H9 (cell line): ENCODE measurements around the gene PDE1C. TPM values are rescaled to one million over a fixed set of nuclear protein-coding genes. Genes with fewer than 3 reads are reported as not detected.

Source experiments
- DNase-seq: peaks from one replicate; pipeline ENCODE4 v3.0.0-alpha.2; 2017
- H2AFZ ChIP-seq: one replicate; pipeline ENCODE4 v1.6.1; 2013; ENCODE audit warnings: mild to moderate bottlenecking, low read length, control low read depth, moderate library complexity
- H2AK5ac ChIP-seq: 2 replicates; pipeline ENCODE4 v1.6.1; 2013; ENCODE audit warnings: low read length, control low read depth, mixed read lengths; ENCODE audit not compliant: insufficient read length
- H2BK120ac ChIP-seq: one replicate; pipeline ENCODE4 v1.6.1; 2013; ENCODE audit warnings: low read depth, mild to moderate bottlenecking, low read length, control low read depth, inconsistent platforms; ENCODE audit not compliant: poor library complexity, severe bottlenecking
- H2BK12ac ChIP-seq: 2 replicates; pipeline ENCODE4 v1.6.1; 2013; ENCODE audit warnings: low read length, control low read depth, mixed read lengths, low read depth; ENCODE audit not compliant: insufficient read length
- H2BK15ac ChIP-seq: 2 replicates; pipeline ENCODE4 v1.6.1; 2013; ENCODE audit warnings: low read depth, low read length, control low read depth
- H2BK20ac ChIP-seq: one replicate; pipeline ENCODE4 v1.6.1; 2013; ENCODE audit warnings: low read depth, mild to moderate bottlenecking, low read length, control low read depth, inconsistent platforms; ENCODE audit not compliant: poor library complexity, severe bottlenecking
- H2BK5ac ChIP-seq: 2 replicates; pipeline ENCODE4 v1.6.1; 2013; ENCODE audit warnings: low read length, control low read depth, mixed read lengths; ENCODE audit not compliant: insufficient read length
- H3K14ac ChIP-seq: 2 replicates; pipeline ENCODE4 v1.6.1; 2013; ENCODE audit warnings: low read length, control low read depth; ENCODE audit not compliant: insufficient read depth
- H3K18ac ChIP-seq: 2 replicates; pipeline ENCODE4 v1.6.1; 2013; ENCODE audit warnings: low read depth, mild to moderate bottlenecking, mixed read lengths, low read length, control low read depth; ENCODE audit not compliant: insufficient read length
- H3K23ac ChIP-seq: 2 replicates; pipeline ENCODE4 v1.6.1; 2013; ENCODE audit warnings: low read length, control low read depth, mixed read lengths, low read depth; ENCODE audit not compliant: insufficient read length
- H3K23me2 ChIP-seq: 2 replicates; pipeline ENCODE4 v1.6.1; 2013; ENCODE audit warnings: low read depth, mild to moderate bottlenecking, mixed read lengths, low read length, control low read depth; ENCODE audit not compliant: insufficient read length, poor library complexity, severe bottlenecking
- H3K27ac ChIP-seq: 2 replicates; pipeline ENCODE4 v1.5.1; 2013; ENCODE audit warnings: low read length, control low read depth, mixed read lengths, low read depth; ENCODE audit not compliant: insufficient read length
- H3K27me3 ChIP-seq: 2 replicates; pipeline ENCODE4 v1.6.1; 2013; ENCODE audit warnings: low read length, control low read depth, inconsistent platforms; ENCODE audit not compliant: insufficient read depth
- H3K4ac ChIP-seq: 2 replicates; pipeline ENCODE4 v1.6.1; 2013; ENCODE audit warnings: low read depth, mild to moderate bottlenecking, control low read depth, inconsistent platforms, low read length, moderate library complexity
- H3K4me1 ChIP-seq: 2 replicates; pipeline ENCODE4 v1.6.1; 2013; ENCODE audit warnings: low read length, control low read depth, inconsistent platforms; ENCODE audit not compliant: insufficient read depth
- H3K4me2 ChIP-seq: 2 replicates; pipeline ENCODE4 v1.6.1; 2013; ENCODE audit warnings: low read length, control low read depth, mixed read lengths; ENCODE audit not compliant: insufficient read length, insufficient read depth
- H3K56ac ChIP-seq: 2 replicates; pipeline ENCODE4 v1.6.1; 2013; ENCODE audit warnings: low read depth, mild to moderate bottlenecking, mixed read lengths, low read length, control low read depth; ENCODE audit not compliant: insufficient read length
- H3K79me1 ChIP-seq: 2 replicates; pipeline ENCODE4 v1.6.1; 2013; ENCODE audit warnings: low read depth, mild to moderate bottlenecking, moderate library complexity, low read length, control low read depth, inconsistent platforms; ENCODE audit not compliant: insufficient read depth, poor library complexity, severe bottlenecking
- H3K79me2 ChIP-seq: 2 replicates; pipeline ENCODE4 v1.6.1; 2013; ENCODE audit warnings: low read length, control low read depth, inconsistent platforms; ENCODE audit not compliant: insufficient read depth
- H3K9ac ChIP-seq: 2 replicates; pipeline ENCODE4 v1.6.1; 2013; ENCODE audit warnings: low read length, control low read depth, mixed read lengths; ENCODE audit not compliant: insufficient read length; ENCODE audit errors: extremely low read depth
- H3K9me3 ChIP-seq: one replicate; pipeline ENCODE4 v1.6.1; 2013; ENCODE audit warnings: low read depth, low read length, inconsistent platforms; ENCODE audit not compliant: control insufficient read depth
- H3T11ph ChIP-seq: one replicate; pipeline ENCODE4 v1.6.1; 2013; ENCODE audit warnings: mild to moderate bottlenecking, low read length, control low read depth, inconsistent platforms
- H4K20me1 ChIP-seq: one replicate; pipeline ENCODE4 v1.6.1; 2013; ENCODE audit not compliant: control insufficient read depth, insufficient read length, insufficient read depth
- H4K5ac ChIP-seq: 2 replicates; pipeline ENCODE4 v1.6.1; 2013; ENCODE audit warnings: low read depth, mild to moderate bottlenecking, mixed read lengths, low read length, control low read depth; ENCODE audit not compliant: insufficient read length
- H4K8ac ChIP-seq: replicated peaks from 2 replicates; pipeline ENCODE4 v1.6.1; 2013; ENCODE audit warnings: low read length, control low read depth, mixed read lengths, low read depth; ENCODE audit not compliant: insufficient read length
- H4K91ac ChIP-seq: 2 replicates; pipeline ENCODE4 v1.6.1; 2013; ENCODE audit warnings: low read depth, mild to moderate bottlenecking, moderate library complexity, mixed read lengths, low read length, control low read depth; ENCODE audit not compliant: insufficient read length
- H3K27ac Mint-ChIP-seq, 3 experiments: 2 replicates in 2 of 3; 3 replicates in 1 of 3; pipeline ENCODE4 v1.8.0; 2020 to 2021; ENCODE audit warnings: mixed read lengths in 3 of 3, mild to moderate bottlenecking in 1 of 3, moderate library complexity in 1 of 3
- H3K27me3 Mint-ChIP-seq: 2 replicates; pipeline ENCODE4 v1.8.0; 2021; ENCODE audit warnings: low read depth, mild to moderate bottlenecking, moderate library complexity, mixed read lengths
- H3K36me3 Mint-ChIP-seq, 3 experiments: 2 replicates in 2 of 3; 3 replicates in 1 of 3; pipeline ENCODE4 v1.8.0; 2020 to 2021; ENCODE audit warnings: low read depth in 3 of 3, mixed read lengths in 3 of 3; ENCODE audit not compliant: insufficient read depth in 1 of 3
- H3K4me1 Mint-ChIP-seq, 2 experiments: 2 replicates each; pipeline ENCODE4 v1.8.0; 2020; ENCODE audit warnings: mixed read lengths in 2 of 2
- H3K4me3 Mint-ChIP-seq, 2 experiments: 2 replicates in 1 of 2; 3 replicates in 1 of 2; pipeline ENCODE4 v1.8.0; 2020 to 2021; ENCODE audit warnings: mild to moderate bottlenecking in 2 of 2, mixed read lengths in 2 of 2, moderate library complexity in 1 of 2
- H3K9me3 Mint-ChIP-seq, 2 experiments: 2 replicates in 1 of 2; 3 replicates in 1 of 2; pipeline ENCODE4 v1.8.0; 2020; ENCODE audit warnings: mild to moderate bottlenecking in 2 of 2, mixed read lengths in 2 of 2, moderate library complexity in 1 of 2
- CTCF ChIP-seq: fragments of 200-600 bp; sonication (generic); conservative IDR thresholded peaks from 3 replicates; pipeline ENCODE4 v1.8.0; 2021; ENCODE audit warnings: antibody characterized with exemption, mild to moderate bottlenecking
- WGBS: extraction: QIAGEN DNeasy Blood & Tissue Kit; methylation state at CpG from one replicate; pipeline ENCODE4 v1.1.7; 2013; ENCODE audit warnings: missing lambda C conversion rate, low lambda C conversion rate, mixed read lengths; ENCODE audit not compliant: insufficient read length; ENCODE audit errors: extremely low coverage; 5-methylcytosine and 5-hydroxymethylcytosine counted together
- total RNA-seq: library from RNA; stranded (reverse); gene quantifications from 2 replicates; pipeline ENCODE4 v1.2.1, GENCODE V29; 2021

The PDE1C gene
- total RNA-seq, 1 experiment from 2014 or later = 0.17 TPM

GRCh38 chr7:31814187-31814586 is 256.0 kb downstream of the PDE1C start:
- no peaks in the 10 kb centered on the region for H3K36me3 Mint-ChIP-seq
- no peak overlapping the region for H2BK12ac ChIP-seq
- H3K9me3 Mint-ChIP-seq = no peaks in the 10 kb centered on the region
- no peaks in the 10 kb centered on the region for H3K79me1 ChIP-seq
- no peaks in the 10 kb centered on the region for H3K4me1 ChIP-seq
- H3K23me2 ChIP-seq = no peaks in the 10 kb centered on the region
- H4K20me1 ChIP-seq = no peaks in the 10 kb centered on the region
- no peaks in the 10 kb centered on the region for H3K79me2 ChIP-seq
- no peak overlapping the region for H2BK15ac ChIP-seq
- TF ChIP-seq CTCF = peak; percentile 69
- H3K4me3 Mint-ChIP-seq = no peak overlapping the region
- no peak overlapping the region for H3K56ac ChIP-seq
- H3K27me3 Mint-ChIP-seq = peaks cover 29% of the 10 kb centered on the region
- DNase-seq = no peak
- no peak overlapping the region for H3K14ac ChIP-seq
- no peak overlapping the region for H4K8ac ChIP-seq
- no peak overlapping the region for H4K91ac ChIP-seq
- no CpG with 5 or more reads among the region's 3 CpGs for WGBS
- H3K23ac ChIP-seq = no peak overlapping the region
- no peak overlapping the region for H3K18ac ChIP-seq
- H3K9me3 ChIP-seq = no peaks in the 10 kb centered on the region
- H3K27ac ChIP-seq = no peak overlapping the region
- H2BK20ac ChIP-seq = no peak overlapping the region
- no peak overlapping the region for H3T11ph ChIP-seq
- H3K4me2 ChIP-seq = no peak overlapping the region
- H2AK5ac ChIP-seq = no peak overlapping the region
- H3K9ac ChIP-seq = no peak overlapping the region
- H3K27ac Mint-ChIP-seq = no peak overlapping the region
- no peaks in the 10 kb centered on the region for H3K4me1 Mint-ChIP-seq
- no peak overlapping the region for H3K4ac ChIP-seq
- H2BK5ac ChIP-seq = no peak overlapping the region
- no peaks in the 10 kb centered on the region for H3K27me3 ChIP-seq
- H2AFZ ChIP-seq = no peak overlapping the region
- no peak overlapping the region for H2BK120ac ChIP-seq
- no peak overlapping the region for H4K5ac ChIP-seq
